Activated CD4-positive, alpha-beta T cell treated with anti-CD3 and anti-CD28 coated beads for 4 hours (primary cell): ENCODE measurements around the gene CACNA2D4.

Experiments used
- DNase-seq, 2 donors: peaks; one replicate each; pipeline ENCODE4 v3.0.0-alpha.2; 2020

The CACNA2D4 gene

GRCh38 chr12:1842905-1843640 is 75.4 kb downstream of the CACNA2D4 start:
- DNase-seq = no peak

- no peak for DNase-seq
These were observed 76.1 kb downstream of the CACNA2D4 start for GRCh38 chr12:1842183-1842904.

GRCh38 chr12:1841586-1842182 is 76.8 kb downstream of the CACNA2D4 start:
- no peak for DNase-seq

GRCh38 chr12:1840981-1841425 is 77.4 kb downstream of the CACNA2D4 start:
- DNase-seq = no peak

GRCh38 chr12:1839956-1840951 is 78.2 kb downstream of the CACNA2D4 start:
- DNase-seq = no peak

GRCh38 chr12:1839464-1839863 is 79.0 kb downstream of the CACNA2D4 start:
- DNase-seq = no peak

- no peak for DNase-seq
These were observed 79.5 kb downstream of the CACNA2D4 start for GRCh38 chr12:1838994-1839365.

- no peak for DNase-seq
These were observed 80.1 kb downstream of the CACNA2D4 start for GRCh38 chr12:1838205-1838993.

- no peak for DNase-seq
These were observed 80.8 kb downstream of the CACNA2D4 start for GRCh38 chr12:1837541-1838204.

- no peak for DNase-seq
These were observed 81.5 kb downstream of the CACNA2D4 start for GRCh38 chr12:1836854-1837421.

- DNase-seq = no peak
These were observed 82.1 kb downstream of the CACNA2D4 start for GRCh38 chr12:1836241-1836803.

GRCh38 chr12:1835211-1836131 is 83.0 kb downstream of the CACNA2D4 start:
- DNase-seq = no peak

- no peak for DNase-seq
These were observed 84.1 kb downstream of the CACNA2D4 start for GRCh38 chr12:1834186-1834925.

GRCh38 chr12:1833596-1834028 is 84.8 kb downstream of the CACNA2D4 start:
- DNase-seq = no peak

- DNase-seq = no peak
These were observed 85.5 kb downstream of the CACNA2D4 start for GRCh38 chr12:1832801-1833595.

- no peak for DNase-seq
These were observed 87.2 kb downstream of the CACNA2D4 start for GRCh38 chr12:1830981-1831963.
